ENCODE measurements around the gene NF1. TPM values are rescaled to one million over a fixed set of nuclear protein-coding genes. Genes with fewer than 3 reads are reported as not detected.

Gene NF1
- total and polyA plus RNA-seq, 2 of the 13 experiments (the other 11 are each of a cell fraction or from before 2014, with no cell fraction given) = 21.5 to 26.5 TPM

GRCh38 chr17:31308372-31309334, 213.9 kb downstream of the NF1 start:
- Histone ChIP-seq H3K9ac (ENCODE audit: insufficient read depth, low read depth, low read length) (no peak overlapping the region), H2AFZ (ENCODE audit: low read length) (no peak overlapping the region), H3K79me2 (ENCODE audit: insufficient read depth, low read length) (no peaks in the 10 kb centered on the region), H4K20me1 (ENCODE audit: insufficient read depth, low read length) (no peaks in the 10 kb centered on the region), H3K27ac (ENCODE audit: extremely low read length, insufficient read depth, low read length) (no peak overlapping the region), H3K36me3 (replicated peaks in 1 of 2; ENCODE audit: control insufficient read depth in 1 of 2, insufficient read depth in 2 of 2, low read length in 2 of 2) (no peaks in the 10 kb centered on the region), H3K4me3 (replicated peaks in 1 of 3; ENCODE audit: insufficient read depth in 1 of 3, low read depth in 2 of 3, low read length in 3 of 3) (no peak overlapping the region), H3K4me1 (ENCODE audit: insufficient read depth, low read length) (no peaks in the 10 kb centered on the region), H3K4me2 (ENCODE audit: low read depth, low read length) (no peak overlapping the region), H3K27me3 (ENCODE audit: control insufficient read depth in 1 of 2, insufficient read depth in 2 of 2, low read length in 2 of 2) (no peaks in the 10 kb centered on the region), H3K9me3 (ENCODE audit: low read length) (no peaks in the 10 kb centered on the region)
- FAIRE-seq (no peak), DNase-seq (ENCODE audit: low spot score) (no peak), ATAC-seq (no peak)
- ChIA-PET CTCF (ENCODE audit: low intra/inter-chr PET ratio, low total read pairs) (no interaction called here), POLR2A (no interaction called here)
- TF ChIP-seq ZNF530 (CRISPR knock-in tag; IDR thresholded peaks at IDR 0.05; ENCODE audit: low read depth) = no peak
- no peak for TF ChIP-seq FOXM1 (CRISPR knock-in tag; IDR thresholded peaks at IDR 0.05)
- TF ChIP-seq SOX13 (IDR thresholded peaks at IDR 0.05) = no peak
- no peak for TF ChIP-seq SOX13 (CRISPR knock-in tag; conservative IDR thresholded peaks at IDR 0.05 in 1 of 2, IDR thresholded peaks at IDR 0.05 in 1 of 2)
- TF ChIP-seq PITX1 (CRISPR knock-in tag; IDR thresholded peaks at IDR 0.05) = no peak
- TF ChIP-seq ZNF143 (CRISPR knock-in tag; IDR thresholded peaks at IDR 0.05) = no peak
- no peak for TF ChIP-seq GABPA (IDR thresholded peaks at IDR 0.05; ENCODE audit: low read depth, low read length)
- TF ChIP-seq GABPA (CRISPR knock-in tag; IDR thresholded peaks at IDR 0.05; ENCODE audit: low read depth) = no peak
- TF ChIP-seq MLLT10 (CRISPR knock-in tag; IDR thresholded peaks at IDR 0.05) = no peak
- no peak for TF ChIP-seq ZNF451 (CRISPR knock-in tag; IDR thresholded peaks at IDR 0.05)
- TF ChIP-seq HMGA1 (CRISPR knock-in tag; conservative IDR thresholded peaks at IDR 0.05) = no peak
- no peak for TF ChIP-seq ZNF350 (CRISPR knock-in tag; IDR thresholded peaks at IDR 0.05; ENCODE audit: borderline replicate concordance, low read depth)
- TF ChIP-seq POGK (CRISPR knock-in tag; conservative IDR thresholded peaks at IDR 0.05) = no peak
- no peak for TF ChIP-seq ZBTB39 (CRISPR knock-in tag; IDR thresholded peaks at IDR 0.05)
- TF ChIP-seq ZBTB14 (CRISPR knock-in tag; IDR thresholded peaks at IDR 0.05) = no peak
- no peak for TF ChIP-seq ZNF432 (CRISPR knock-in tag; IDR thresholded peaks at IDR 0.05; ENCODE audit: borderline replicate concordance)
- TF ChIP-seq PCBP1 (IDR thresholded peaks at IDR 0.05; ENCODE audit: borderline replicate concordance, low read depth, low read length) = no peak
- intact Hi-C loops (cut with micrococcal nuclease; ENCODE audit: unreplicated experiment) = no loop called here
- no TSS peak for BruUV-seq (replicated peaks)
- in situ Hi-C loops (cut with HindIII; ENCODE audit: extremely low pct_ligation_motif_present, low pct_unique_long_range_greater_than_20kb) = no loop called here
- 80% methylated on average over 5 of the region's 5 CpGs for WGBS (ENCODE audit: low lambda C conversion rate)
